K562 (cell line): Measurements from ENCODE around the gene FMNL1. TPM values are rescaled to one million over a fixed set of nuclear protein-coding genes. Genes with fewer than 3 reads are reported as not detected.
A peak's percentile ranks its signal among the peaks of the same experiment; 100 is the strongest.

Experiments used
- ATAC-seq: fragments of 200-7000 bp; cut with Tn5 transposase; 3 replicates; pipeline ENCODE4 v1.9.1; 2020; ENCODE audit warnings: moderate library complexity
- BruUV-seq: library from RNA; stranded (reverse); fragments of 400-500 nt; replicated peaks from 2 replicates; lab custom pipeline; 2021; lab: Mats Ljungman, UMichigan
- CTCF ChIA-PET: fragments of 300-600 bp; formaldehyde crosslinking; extraction: SDS; loops from one replicate; lab custom pipeline; 2021; ENCODE audit warnings: low intra/inter-chr PET ratio; lab: Yijun Ruan, JAX
- POLR2A ChIA-PET: fragments of 300-600, 350-650 bp; sonication (Branson Sonifier 250); formaldehyde crosslinking; extraction: SDS; loops from one replicate; lab custom pipeline; 2021; ENCODE audit warnings: antibody characterized with exemption, inconsistent platforms; lab: Yijun Ruan, JAX
- DNase-seq, 4 experiments: peaks; one replicate each; pipeline versions ENCODE4 v3.0.0 to v3.0.0-alpha.2; 2011 to 2018; ENCODE audit warnings: low spot score in 3 of 4, mixed read lengths in 3 of 4; ENCODE audit errors: extremely low read depth in 1 of 4
- FAIRE-seq: peaks from 2 replicates; lab custom pipeline; 2011; peaks lifted over from hg19 to GRCh38; lab: Jason Lieb, UNC
- H2AFZ ChIP-seq: 2 replicates; pipeline ENCODE4 v1.6.0; 2011; ENCODE audit warnings: low read depth, low read length, control low read depth, inconsistent platforms
- H3K27ac ChIP-seq: fragments of 200-600 bp; 3 replicates; pipeline ENCODE4 v1.8.0; 2011; ENCODE audit warnings: low read depth, mild to moderate bottlenecking, control low read depth, inconsistent platforms, low read length, moderate library complexity, mixed read lengths; ENCODE audit errors: extremely low read depth
- H3K27me3 ChIP-seq, 2 experiments: fragments of 300-600 bp in 1 of 2; 2 replicates in 1 of 2; 3 replicates in 1 of 2; pipeline versions ENCODE4 v1.6.0 to v1.8.0; 2011; ENCODE audit warnings: inconsistent platforms in 2 of 2, low read length in 2 of 2, mild to moderate bottlenecking in 1 of 2, mixed read lengths in 1 of 2, moderate library complexity in 1 of 2; ENCODE audit not compliant: control insufficient read depth in 2 of 2, insufficient read depth in 2 of 2
- H3K36me3 ChIP-seq: fragments of 300-600 bp; 3 replicates; pipeline ENCODE4 v1.8.0; 2011; ENCODE audit warnings: mild to moderate bottlenecking, low read length, inconsistent platforms; ENCODE audit not compliant: control insufficient read depth, insufficient read depth
- H3K4me1 ChIP-seq, 2 experiments: fragments of 200-600 bp in 1 of 2; replicated peaks in 1 of 2; 2 replicates in 1 of 2; 3 replicates in 1 of 2; pipeline versions ENCODE4 v1.5.1 to v1.8.0; 2011; ENCODE audit warnings: inconsistent platforms in 2 of 2, low read length in 2 of 2, mild to moderate bottlenecking in 1 of 2, mixed read lengths in 1 of 2, moderate library complexity in 1 of 2; ENCODE audit not compliant: control insufficient read depth in 2 of 2, insufficient read depth in 2 of 2
- H3K4me2 ChIP-seq: 2 replicates; pipeline ENCODE4 v1.6.1; 2011; ENCODE audit warnings: low read length, control low read depth, inconsistent platforms, mixed read lengths; ENCODE audit not compliant: insufficient read depth
- H3K4me3 ChIP-seq: fragments of 200-600 bp; sonication (generic), shearing (Covaris generic); 2 replicates; pipeline ENCODE4 v1.5.1; 2016; ENCODE audit warnings: control low read depth, inconsistent platforms
- H3K79me2 ChIP-seq: fragments of 200-600 bp; 3 replicates; pipeline ENCODE4 v1.8.0; 2011; ENCODE audit warnings: low read length, inconsistent platforms; ENCODE audit not compliant: control insufficient read depth, insufficient read depth
- H3K9ac ChIP-seq, 2 experiments: 2 replicates each; pipeline versions ENCODE4 v1.6.0 to v1.6.1; 2011; ENCODE audit warnings: low read depth in 2 of 2, low read length in 2 of 2, control low read depth in 1 of 2, inconsistent platforms in 1 of 2, mild to moderate bottlenecking in 1 of 2, mixed read lengths in 1 of 2; ENCODE audit not compliant: insufficient read depth in 1 of 2
- H3K9me1 ChIP-seq: one replicate; pipeline ENCODE4 v1.6.0; 2011; ENCODE audit warnings: inconsistent platforms, mild to moderate bottlenecking, low read length, moderate library complexity; ENCODE audit not compliant: control insufficient read depth, insufficient read depth
- H3K9me3 ChIP-seq: replicated peaks from 2 replicates; pipeline ENCODE4 v1.5.1; 2011; ENCODE audit warnings: low read depth, low read length, inconsistent platforms; ENCODE audit not compliant: control insufficient read depth, insufficient read depth
- H4K20me1 ChIP-seq: replicated peaks from 2 replicates; pipeline ENCODE4 v1.6.1; 2011; ENCODE audit warnings: low read length, inconsistent platforms, mixed read lengths; ENCODE audit not compliant: control insufficient read depth, insufficient read depth
- CTCF ChIP-seq, 3 experiments: IDR thresholded peaks in 2 of 3; conservative IDR thresholded peaks in 1 of 3; 2 replicates each; pipeline ENCODE4 v1.5.1; 2011 to 2012; ENCODE audit warnings: low read length in 3 of 3, mild to moderate bottlenecking in 3 of 3, control low read depth in 2 of 3, improper control_type of control experiment in 1 of 3, inconsistent platforms in 1 of 3, low read depth in 1 of 3, mixed read lengths in 1 of 3, moderate library complexity in 1 of 3; ENCODE audit not compliant: insufficient read depth in 2 of 3
- DEAF1 ChIP-seq: fragments of 450-650 bp; formaldehyde crosslinking; IDR thresholded peaks from 2 replicates; pipeline ENCODE4 v1.4.0; 2020; ENCODE audit warnings: mild to moderate bottlenecking, moderate library complexity
- FOXK1 ChIP-seq: sonication (generic); formaldehyde crosslinking; IDR thresholded peaks from 2 replicates; pipeline ENCODE4 v1.8.0; 2022; ENCODE audit warnings: missing genetic modification reagents, mild to moderate bottlenecking, borderline replicate concordance
- GTF2E2 ChIP-seq: fragments of 200-800 bp; sonication (Bioruptor generic); IDR thresholded peaks from 2 replicates; pipeline ENCODE4 v1.6.1; 2016; ENCODE audit warnings: missing genetic modification characterization, missing compliant biosample characterization
- TBP ChIP-seq: optimal IDR thresholded peaks from 2 replicates; pipeline ENCODE3; 2011; ENCODE audit warnings: low read depth, low read length, improper control_type of control experiment
- TEAD1 ChIP-seq, 2 experiments: fragments of 450-650 bp in 1 of 2; sonication (generic) in 1 of 2; formaldehyde crosslinking; IDR thresholded peaks; 2 replicates each; pipeline versions ENCODE4 v1.4.0 to v1.8.0; 2020 to 2022; ENCODE audit warnings: mild to moderate bottlenecking in 2 of 2, missing genetic modification reagents in 1 of 2
- ZBTB7A ChIP-seq: IDR thresholded peaks from 2 replicates; pipeline ENCODE4 v1.6.1; 2011; ENCODE audit warnings: low read depth, mild to moderate bottlenecking, low read length, moderate library complexity, borderline replicate concordance; ENCODE audit not compliant: control insufficient read depth
- ZNF551 ChIP-seq: fragments of 250-450 bp; sonication (Bioruptor Pico); IDR thresholded peaks from 2 replicates; pipeline ENCODE4 v1.5.0; 2021; ENCODE audit warnings: mild to moderate bottlenecking, moderate library complexity
- WGBS: fragments of 100-300 bp; shearing (Covaris generic); methylation state at CpG from one replicate; pipeline ENCODE4 v1.1.6; 2016; ENCODE audit warnings: low coverage, mixed read lengths; ENCODE audit not compliant: insufficient coverage; ENCODE audit errors: missing lambda C conversion rate; 5-methylcytosine and 5-hydroxymethylcytosine counted together
- in situ Hi-C: fragments of 300-500 bp; cut with MboI; formaldehyde crosslinking; loops from 4 replicates; pipeline ENCODE4 v1.15.0; 2018; ENCODE audit warnings: inconsistent platforms, mixed read lengths
- intact Hi-C: fragments of 100-400 bp; cut with micrococcal nuclease; formaldehyde crosslinking; loops from 2 replicates; pipeline ENCODE4 v1.14.2; 2022
- polyA plus RNA-seq, 8 experiments: library from polyadenylated mRNA; depleted of rRNA in 4 of 8; stranded (reverse) in 5 of 8; unstranded in 3 of 8; fragments of >200 nt; fragmentation: Nextera tagmentation in 2 of 8; fragmentation: Illumina TruSeq in 1 of 8; extraction: Ambion mirVana in 2 of 8; extraction: Trizol in 1 of 8; gene quantifications; 2 replicates each; pipeline versions ENCODE4 v1.2.1 to v1.2.3, GENCODE V29; 2011 to 2014; ENCODE audit warnings: inconsistent platforms in 1 of 8, missing spikeins in 1 of 8
- total RNA-seq, 7 experiments: library from RNA; depleted of rRNA in 6 of 7; stranded (reverse); fragments of >200 nt in 6 of 7; fragmentation: Illumina TruSeq in 2 of 7; extraction: Trizol in 2 of 7; gene quantifications; 2 replicates each; pipeline versions ENCODE4 v1.2.1 to v1.2.3, GENCODE V29; 2011 to 2021; ENCODE audit warnings: low replicate concordance in 1 of 7

FMNL1 gene
- total and polyA plus RNA-seq, 9 of the 15 experiments (the other 6 are each of a cell fraction or from before 2014, with no cell fraction given) = 0.70 to 36.6 (median 7.7) TPM

GRCh38 chr17:45246861-45247428, 25.3 kb downstream of the FMNL1 start:
- no peaks in the 10 kb centered on the region for H3K9me1 ChIP-seq
- in situ Hi-C loops = no loop called here
- no peaks in the 10 kb centered on the region; the same call in 1 of the 2 replicates for H3K9me3 ChIP-seq
- TF ChIP-seq DEAF1 (CRISPR knock-in tag) (0 out of 2 replicates have a peak, but pooled peaks have one; percentile 25), TEAD1 (CRISPR knock-in tag; IDR thresholded peaks at IDR 0.05) (peak in 1 of 2 experiments; percentile 4; a peak in 1 of 4 replicates), FOXK1 (no peak), ZNF551 (CRISPR knock-in tag) (no peak), ZBTB7A (peak; percentile 66; the same call in 1 of the 2 replicates), CTCF (IDR thresholded peaks at IDR 0.05 in 2 of 3, conservative IDR thresholded peaks at IDR 0.05 in 1 of 3; ENCODE audit: insufficient read depth in 2 of 3, low read depth in 1 of 3, low read length in 3 of 3) (peak; percentile 42 to 54 (median 53); a peak in 5 of 6 replicates), GTF2E2 (tag) (peak; percentile 29; the same call in 1 of the 2 replicates), TBP (peak; percentile 7)
- CTCF ChIA-PET = no interaction called here
- H3K4me1 ChIP-seq = peaks cover 27 to 59% of the 10 kb centered on the region in 2 experiments
- peak overlapping the region; percentile 78 for H3K4me3 ChIP-seq
- H3K9ac ChIP-seq = peak overlapping the region; percentile 46 to 95; a peak in 3 of 4 replicates
- no peaks in the 10 kb centered on the region for H4K20me1 ChIP-seq
- H3K36me3 ChIP-seq = peaks cover 49% of the 10 kb centered on the region; the same call in 2 of the 3 replicates
- peak overlapping the region; percentile 81 for H3K4me2 ChIP-seq
- H3K27ac ChIP-seq = peak overlapping the region; percentile 78
- POLR2A ChIA-PET = interaction anchor here (0.6 to 1.6 kb wide), 6 partner anchors 13 to 332 kb away, joined by 3 to 10 read pairs (median 3); no protein-coding TSS in a partner anchor
- peak overlapping the region; percentile 81 for H2AFZ ChIP-seq
- intact Hi-C loops = no loop called here
- BruUV-seq = TSS peak; percentile 78
- DNase-seq (peak; percentile 43 to 71 (median 64)), ATAC-seq (peak; percentile 28), FAIRE-seq (no peak)
- H3K79me2 ChIP-seq = peaks cover 26% of the 10 kb centered on the region
- WGBS = 27% methylated on average over 25 of the region's 33 CpGs
- no peaks in the 10 kb centered on the region for H3K27me3 ChIP-seq
